ENCODE results near the gene E2F1. TPM values are rescaled to one million over a fixed set of nuclear protein-coding genes. Genes with fewer than 3 reads are reported as not detected.

E2F1 gene
- total RNA-seq, 2 experiments from 2014 or later: 128 to 148 TPM

DNA sequence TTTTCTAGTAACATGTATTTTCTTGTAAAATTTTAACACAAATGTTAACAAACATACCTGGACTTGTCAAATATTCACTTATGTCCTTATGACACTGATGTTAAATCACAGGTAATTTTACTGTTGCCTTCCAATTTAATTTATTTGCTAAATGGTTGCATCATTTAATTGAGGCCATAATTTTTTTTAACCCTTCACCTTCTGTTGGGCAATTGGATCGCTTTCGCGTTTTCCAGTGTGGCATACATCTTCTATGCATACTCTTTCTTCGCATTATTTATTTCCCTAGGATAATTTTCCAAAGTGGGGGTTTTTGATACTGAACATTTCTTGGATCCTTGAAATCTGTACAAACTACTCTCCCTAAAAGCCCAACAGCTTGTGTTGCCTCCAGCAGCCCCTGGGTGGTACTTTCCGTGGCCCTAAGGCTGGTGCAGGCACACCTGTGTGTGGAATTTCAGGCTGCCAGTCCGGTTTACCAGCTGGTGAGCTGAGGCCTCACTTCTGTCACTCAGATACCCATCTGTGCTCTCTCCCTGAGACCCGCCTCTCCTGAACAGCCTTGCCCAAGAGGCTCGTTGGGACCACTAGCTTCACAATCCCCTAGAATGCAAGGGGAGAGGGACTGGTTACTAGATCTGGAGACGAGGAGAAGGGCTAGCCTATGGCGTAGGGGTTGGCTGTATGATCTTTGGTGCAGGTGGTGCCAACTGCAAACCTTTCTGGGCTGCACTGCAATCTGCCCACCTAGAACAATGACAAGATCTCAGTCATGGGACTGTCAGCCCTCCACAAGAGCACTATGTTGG is 35.2 kb downstream of the E2F1 start:
- peaks cover 5% of the 10 kb centered on the region; the same call in 1 of the 2 replicates for H4K20me1 ChIP-seq (ENCODE audit: insufficient read depth, low read length)
- no TSS peak for BruUV-seq (replicated peaks)
- H3K4me2 ChIP-seq (ENCODE audit: low read length): no peak overlapping the region
- intact Hi-C loops (cut with micrococcal nuclease; ENCODE audit: unreplicated experiment): loop anchor here (5.0 kb wide), 1 partner anchor 249 kb away; the partner anchor contains the start of gene CDK5RAP1
- no peak overlapping the region for H3K27ac ChIP-seq (ENCODE audit: low read depth, low read length, poor library complexity, severe bottlenecking)
- peaks cover 26% of the 10 kb centered on the region for H3K36me3 ChIP-seq (ENCODE audit: insufficient read depth, low read length)
- no peak for DNase-seq (ENCODE audit: low spot score)
- ChIA-PET POLR2A (interaction anchor here (0.6 to 1.3 kb wide), 2 partner anchors 13 to 190 kb away, joined by 4 read pairs; no protein-coding TSS in a partner anchor), CTCF (ENCODE audit: unreplicated experiment) (no interaction called here)
- no peaks in the 10 kb centered on the region for H3K9me3 ChIP-seq (ENCODE audit: low read length)
- H3K4me1 ChIP-seq (ENCODE audit: insufficient read depth, low read length, poor library complexity, severe bottlenecking): peaks cover 19% of the 10 kb centered on the region
- no peak overlapping the region for H3K4me3 ChIP-seq (ENCODE audit: low read depth, low read length, poor library complexity, severe bottlenecking)
- TF ChIP-seq EZH2phosphoT487 (IDR thresholded peaks at IDR 0.05; ENCODE audit: borderline replicate concordance, low read depth, low read length): no peak
- TF ChIP-seq, protein P1, sequence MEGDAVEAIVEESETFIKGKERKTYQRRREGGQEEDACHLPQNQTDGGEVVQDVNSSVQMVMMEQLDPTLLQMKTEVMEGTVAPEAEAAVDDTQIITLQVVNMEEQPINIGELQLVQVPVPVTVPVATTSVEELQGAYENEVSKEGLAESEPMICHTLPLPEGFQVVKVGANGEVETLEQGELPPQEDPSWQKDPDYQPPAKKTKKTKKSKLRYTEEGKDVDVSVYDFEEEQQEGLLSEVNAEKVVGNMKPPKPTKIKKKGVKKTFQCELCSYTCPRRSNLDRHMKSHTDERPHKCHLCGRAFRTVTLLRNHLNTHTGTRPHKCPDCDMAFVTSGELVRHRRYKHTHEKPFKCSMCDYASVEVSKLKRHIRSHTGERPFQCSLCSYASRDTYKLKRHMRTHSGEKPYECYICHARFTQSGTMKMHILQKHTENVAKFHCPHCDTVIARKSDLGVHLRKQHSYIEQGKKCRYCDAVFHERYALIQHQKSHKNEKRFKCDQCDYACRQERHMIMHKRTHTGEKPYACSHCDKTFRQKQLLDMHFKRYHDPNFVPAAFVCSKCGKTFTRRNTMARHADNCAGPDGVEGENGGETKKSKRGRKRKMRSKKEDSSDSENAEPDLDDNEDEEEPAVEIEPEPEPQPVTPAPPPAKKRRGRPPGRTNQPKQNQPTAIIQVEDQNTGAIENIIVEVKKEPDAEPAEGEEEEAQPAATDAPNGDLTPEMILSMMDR (conservative IDR thresholded peaks at IDR 0.05; ENCODE audit: low read length): no peak
- H3K79me2 ChIP-seq (ENCODE audit: insufficient read depth, low read depth, low read length): no peaks in the 10 kb centered on the region
- no peaks in the 10 kb centered on the region for H3K9me2 ChIP-seq (ENCODE audit: insufficient read depth, low read length)
- H2AFZ ChIP-seq (ENCODE audit: low read length): no peak overlapping the region

DNA sequence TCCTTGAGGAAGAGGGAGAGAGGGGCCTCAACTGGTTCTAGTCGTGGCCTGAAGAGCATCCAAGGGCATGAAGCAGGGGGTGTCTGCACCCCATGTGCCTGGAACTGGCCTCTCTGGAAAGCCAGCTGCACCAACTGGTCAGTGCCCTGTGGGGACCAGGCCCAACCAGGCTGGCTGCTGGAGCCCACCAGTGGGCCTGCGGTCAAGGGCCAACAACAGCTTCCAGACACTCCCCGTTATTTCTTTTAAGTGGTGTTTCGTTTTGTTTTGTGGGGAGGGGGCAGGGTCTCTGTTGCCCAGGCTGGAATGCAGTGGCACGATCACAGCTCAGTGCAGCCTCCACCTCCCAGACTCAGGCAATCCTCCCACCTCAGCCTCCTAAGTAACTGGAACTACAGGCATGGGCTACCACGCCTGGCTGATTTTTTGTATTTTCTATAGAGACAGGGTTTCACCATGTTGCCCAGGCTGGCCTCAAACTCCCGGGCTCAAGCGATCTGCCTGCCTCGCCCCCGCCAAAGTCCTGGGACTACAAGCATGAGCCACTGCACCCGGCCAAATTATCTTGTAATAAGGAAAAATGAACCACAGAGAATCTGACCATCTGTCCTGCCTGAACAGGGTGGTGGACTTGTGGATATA is 36.0 kb downstream of the E2F1 start:
- intact Hi-C loops (cut with micrococcal nuclease; ENCODE audit: unreplicated experiment): loop anchor here (5.0 kb wide), 1 partner anchor 248 kb away; the partner anchor contains the start of gene CDK5RAP1
- ChIA-PET POLR2A (no interaction called here), CTCF (ENCODE audit: unreplicated experiment) (no interaction called here)
- no peak for DNase-seq (ENCODE audit: low spot score)
- no peaks in the 10 kb centered on the region for H3K9me2 ChIP-seq (ENCODE audit: insufficient read depth, low read length)
- H3K4me2 ChIP-seq (ENCODE audit: low read length): no peak overlapping the region
- no peak overlapping the region for H3K4me3 ChIP-seq (ENCODE audit: low read depth, low read length, poor library complexity, severe bottlenecking)
- no peak for TF ChIP-seq EZH2phosphoT487 (IDR thresholded peaks at IDR 0.05; ENCODE audit: borderline replicate concordance, low read depth, low read length)
- TF ChIP-seq, protein P1 (conservative IDR thresholded peaks at IDR 0.05; ENCODE audit: low read length): no peak
- H4K20me1 ChIP-seq (ENCODE audit: insufficient read depth, low read length): peaks cover 5% of the 10 kb centered on the region; the same call in 1 of the 2 replicates
- peaks cover 33% of the 10 kb centered on the region for H3K36me3 ChIP-seq (ENCODE audit: insufficient read depth, low read length)
- no peaks in the 10 kb centered on the region for H3K79me2 ChIP-seq (ENCODE audit: insufficient read depth, low read depth, low read length)
- H3K27ac ChIP-seq (ENCODE audit: low read depth, low read length, poor library complexity, severe bottlenecking): no peak overlapping the region
- no peaks in the 10 kb centered on the region for H3K9me3 ChIP-seq (ENCODE audit: low read length)
- no TSS peak for BruUV-seq (replicated peaks)
- peaks cover 19% of the 10 kb centered on the region for H3K4me1 ChIP-seq (ENCODE audit: insufficient read depth, low read length, poor library complexity, severe bottlenecking)
- H2AFZ ChIP-seq (ENCODE audit: low read length): no peak overlapping the region

Data from OCI-LY7 (cell line).